ENCODE measurements around the gene ERBB4.
"Not testable (repeated sequence)": the region's sequence is repeated elsewhere in the genome, so short reads cannot be mapped to it uniquely, and the experiment has no call there.

Gene ERBB4

DNA sequence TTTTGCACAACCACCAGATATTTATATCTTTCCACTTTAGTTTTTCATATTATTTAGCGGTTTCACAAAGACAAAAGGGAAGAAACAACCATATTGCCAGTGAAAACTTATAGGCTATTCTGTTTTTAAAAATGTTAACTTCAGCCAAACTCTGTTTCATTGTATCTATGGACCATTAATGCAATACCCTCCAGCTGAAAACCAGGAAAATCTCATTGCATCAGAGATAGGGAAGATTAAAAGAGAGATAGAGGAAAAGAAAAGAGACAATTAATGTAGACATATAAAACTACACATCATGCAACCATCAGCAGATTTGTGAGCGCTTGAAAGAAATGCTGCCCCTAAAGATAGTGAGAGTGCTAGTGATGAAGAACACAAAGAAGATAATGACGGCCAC lies 970.2 kb downstream of the ERBB4 start:
- no peak overlapping the region for H3K4me3 Mint-ChIP-seq
- H3K36me3 Mint-ChIP-seq = no peaks in the 10 kb centered on the region
- DNase-seq (ENCODE audit: low spot score in 2 of 2) (no peak), ATAC-seq (no peak)
- peaks cover 15% of the 10 kb centered on the region for H3K9me3 Mint-ChIP-seq
- H3K27ac Mint-ChIP-seq = no peak overlapping the region
- H3K4me1 Mint-ChIP-seq = no peaks in the 10 kb centered on the region

DNA sequence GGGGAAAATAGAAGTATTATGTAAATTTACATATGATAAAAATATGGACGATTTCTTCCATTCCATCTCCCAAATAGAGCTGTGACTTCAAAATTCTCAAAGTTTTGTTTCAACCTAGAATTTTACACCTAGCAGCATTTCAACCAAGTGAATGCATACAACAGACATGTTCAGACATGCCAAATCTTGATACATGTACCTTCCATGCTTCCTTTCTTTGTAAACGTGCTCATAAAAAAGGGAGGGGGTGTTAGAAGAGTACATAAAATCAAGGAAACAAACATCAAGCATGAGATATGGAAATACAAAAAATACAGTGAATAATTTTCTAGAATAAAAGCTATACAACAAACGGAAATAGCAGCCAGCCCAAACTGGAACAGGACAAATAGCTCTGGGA lies 974.2 kb downstream of the ERBB4 start:
- Mint-ChIP-seq H3K36me3 (no peaks in the 10 kb centered on the region), H3K4me3 (no peak overlapping the region), H3K27ac (no peak overlapping the region), H3K4me1 (no peaks in the 10 kb centered on the region), H3K9me3 (peaks cover 20% of the 10 kb centered on the region)
- ATAC-seq (no peak), DNase-seq (ENCODE audit: low spot score in 2 of 2) (no peak)

DNA sequence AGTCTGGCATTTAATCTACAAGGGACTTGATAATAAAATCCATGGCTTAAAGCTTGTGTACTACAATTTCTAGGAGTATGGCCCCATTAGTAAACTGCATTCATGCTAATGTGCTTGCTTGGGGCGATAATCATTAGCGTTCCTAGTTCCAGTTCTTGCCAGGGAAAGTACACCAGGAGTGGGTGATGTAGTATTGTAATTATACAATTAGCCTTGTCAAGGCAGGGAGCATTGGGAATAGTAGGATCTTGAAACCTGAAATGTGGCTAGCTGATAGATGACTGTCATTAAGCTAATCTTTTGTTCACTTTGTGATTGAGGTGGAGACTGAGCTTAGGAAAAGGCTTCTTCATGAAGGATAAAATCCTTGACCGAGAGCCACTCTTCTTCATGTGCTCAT lies 993.0 kb downstream of the ERBB4 start:
- Mint-ChIP-seq H3K27ac (no peak overlapping the region), H3K36me3 (no peaks in the 10 kb centered on the region), H3K4me1 (no peaks in the 10 kb centered on the region), H3K4me3 (no peak overlapping the region), H3K9me3 (peaks cover 2% of the 10 kb centered on the region)
- no peak for DNase-seq (ENCODE audit: low spot score in 2 of 2)
- no peak for ATAC-seq

DNA sequence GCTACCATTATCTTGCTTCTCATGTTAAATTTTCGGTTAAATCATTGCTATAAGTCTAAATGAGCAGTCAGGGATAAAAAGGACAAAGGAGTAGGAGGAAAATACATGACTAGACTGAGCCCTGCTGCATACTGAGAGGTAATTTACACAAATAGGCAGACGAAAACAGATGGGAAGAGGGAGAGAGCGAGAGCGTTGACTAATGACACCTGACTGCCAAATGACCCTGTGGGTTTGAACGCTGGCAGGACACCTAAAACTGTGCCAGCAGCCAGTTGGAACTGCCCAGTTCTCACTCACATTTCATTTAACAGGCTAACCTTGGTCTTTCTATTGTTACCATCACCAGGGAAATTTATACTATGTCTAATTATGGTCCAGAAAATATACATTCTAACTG lies 1004.0 kb downstream of the ERBB4 start:
- Mint-ChIP-seq H3K36me3 (no peaks in the 10 kb centered on the region), H3K4me3 (no peak overlapping the region), H3K9me3 (peaks cover 2% of the 10 kb centered on the region), H3K4me1 (no peaks in the 10 kb centered on the region), H3K27ac (no peak overlapping the region)
- ATAC-seq = no peak
- no peak for DNase-seq (ENCODE audit: low spot score in 2 of 2)

DNA sequence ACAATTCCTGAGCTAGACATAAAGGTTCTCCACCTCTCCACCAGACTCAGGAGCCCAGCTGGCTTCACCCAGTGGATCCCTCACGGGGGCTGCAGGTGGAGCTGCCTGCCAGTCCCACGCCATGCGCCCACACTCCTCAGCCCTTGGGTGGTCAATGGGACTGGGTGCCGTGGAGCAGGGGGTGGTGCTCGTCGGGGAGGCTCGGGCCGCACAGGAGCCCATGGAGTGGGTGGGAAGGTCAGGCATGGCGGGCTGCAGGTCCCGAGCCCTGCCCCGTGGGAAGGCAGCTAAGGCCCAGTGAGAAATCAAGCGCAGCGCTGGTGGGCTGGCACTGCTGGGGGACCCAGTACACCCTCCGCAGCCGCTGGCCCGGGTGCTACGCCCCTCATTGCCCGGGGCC lies 1014.4 kb downstream of the ERBB4 start:
- DNase-seq (ENCODE audit: low spot score in 2 of 2); H3K36me3 Mint-ChIP-seq: not testable (repeated sequence)

DNA sequence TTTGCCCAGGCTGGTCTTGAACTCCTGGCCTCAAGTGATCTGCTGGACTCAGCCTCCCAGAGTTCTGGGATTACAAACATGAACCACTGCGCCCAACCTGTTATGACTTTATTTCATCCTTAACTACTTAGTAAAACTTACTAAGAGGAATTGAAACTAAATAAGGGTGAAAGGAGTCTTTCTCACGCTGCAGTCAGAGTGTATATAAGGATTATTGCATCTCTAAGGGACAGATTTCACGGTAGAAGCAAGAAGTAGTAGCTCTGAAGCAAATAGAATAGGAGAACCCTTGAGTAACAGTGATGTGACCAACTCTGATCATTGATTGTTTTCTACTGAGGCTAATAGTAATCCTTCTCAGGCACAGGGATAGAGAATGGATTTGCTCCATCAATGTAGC lies 1022.1 kb downstream of the ERBB4 start:
- H3K27ac Mint-ChIP-seq = no peak overlapping the region
- DNase-seq (ENCODE audit: low spot score in 2 of 2) = no peak
- no peak for ATAC-seq
- no peak overlapping the region for H3K4me3 Mint-ChIP-seq
- H3K4me1 Mint-ChIP-seq = no peaks in the 10 kb centered on the region
- no peaks in the 10 kb centered on the region for H3K36me3 Mint-ChIP-seq
- peaks cover 12% of the 10 kb centered on the region for H3K9me3 Mint-ChIP-seq

More for the DNA sequence above, 1014.4 kb downstream of the ERBB4 start:
- H3K27ac Mint-ChIP-seq, H3K4me1 Mint-ChIP-seq, ATAC-seq, H3K4me3 Mint-ChIP-seq: not testable (repeated sequence)
- peaks cover 22% of the 10 kb centered on the region for H3K9me3 Mint-ChIP-seq

DNA sequence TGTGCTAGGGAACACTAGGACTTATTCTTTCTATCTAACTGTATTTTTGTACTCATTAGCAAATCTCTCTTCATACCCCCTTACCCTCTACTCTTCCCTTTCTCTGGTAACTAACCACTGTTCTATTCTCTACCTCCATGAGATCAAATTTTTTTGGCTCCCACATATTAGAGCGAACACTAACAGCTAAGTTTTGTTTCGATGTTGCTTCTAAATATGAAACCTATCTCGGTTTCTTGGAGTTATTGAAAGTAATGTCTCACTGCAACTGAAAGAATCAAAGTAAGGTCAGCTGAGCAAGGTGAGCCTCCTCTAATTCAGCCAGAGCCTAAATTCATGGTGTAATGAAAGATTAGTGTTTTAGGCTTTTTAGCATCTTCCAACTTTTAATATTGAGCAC lies 1024.6 kb downstream of the ERBB4 start:
- no peak for ATAC-seq
- Mint-ChIP-seq H3K9me3 (peaks cover 8% of the 10 kb centered on the region), H3K4me3 (no peak overlapping the region)

DNA sequence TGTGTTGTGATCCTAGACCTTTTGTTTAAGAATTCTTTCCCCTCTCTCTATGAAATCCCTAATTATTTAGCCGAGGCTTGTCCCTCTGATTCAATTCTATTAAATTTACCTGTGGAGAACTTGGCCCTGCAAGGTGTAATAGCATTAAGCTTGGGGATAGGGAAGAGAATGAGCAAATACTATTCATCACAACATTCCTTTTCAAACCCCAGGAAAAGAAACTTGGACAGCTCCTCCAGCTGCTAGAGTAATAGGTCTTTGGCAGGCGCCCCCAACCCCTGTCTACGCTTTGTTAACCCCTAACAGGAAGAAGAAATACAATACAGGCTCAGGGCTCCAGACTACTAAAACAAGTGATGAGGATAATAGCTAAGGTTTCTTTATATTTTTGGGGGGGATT lies 1025.2 kb downstream of the ERBB4 start:
- ATAC-seq = no peak
- Mint-ChIP-seq H3K4me1 (no peaks in the 10 kb centered on the region), H3K4me3 (no peak overlapping the region), H3K9me3 (peaks cover 8% of the 10 kb centered on the region), H3K36me3 (no peaks in the 10 kb centered on the region), H3K27ac (no peak overlapping the region)
- DNase-seq (ENCODE audit: low spot score in 2 of 2) = no peak

More for the DNA sequence above, 1024.6 kb downstream of the ERBB4 start:
- DNase-seq (ENCODE audit: low spot score in 2 of 2) = no peak
- no peak overlapping the region for H3K27ac Mint-ChIP-seq
- H3K36me3 Mint-ChIP-seq = no peaks in the 10 kb centered on the region
- H3K4me1 Mint-ChIP-seq = no peaks in the 10 kb centered on the region

DNA sequence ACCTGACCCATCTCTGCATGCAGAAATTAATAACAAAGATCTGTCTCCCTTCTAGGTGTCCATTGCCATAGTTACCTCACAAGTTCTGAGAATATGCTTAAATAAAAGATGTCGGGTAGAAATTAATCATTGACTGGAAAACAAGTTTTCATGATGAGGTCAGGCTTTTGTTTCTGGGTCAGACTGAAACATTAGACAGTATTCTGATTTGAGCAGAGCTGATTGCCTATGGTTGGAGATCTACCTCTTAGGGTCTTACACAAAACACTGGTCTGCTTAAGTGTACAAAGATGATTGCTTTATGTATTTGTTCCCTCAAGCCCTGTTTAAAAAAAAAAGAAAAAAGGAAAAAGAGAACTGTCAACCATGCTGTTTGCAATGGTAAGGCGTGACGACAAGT lies 1025.8 kb downstream of the ERBB4 start:
- Mint-ChIP-seq H3K27ac (no peak overlapping the region), H3K4me1 (no peaks in the 10 kb centered on the region), H3K4me3 (no peak overlapping the region), H3K36me3 (no peaks in the 10 kb centered on the region), H3K9me3 (peaks cover 7% of the 10 kb centered on the region)
- DNase-seq (ENCODE audit: low spot score in 2 of 2) (no peak), ATAC-seq (no peak)

DNA sequence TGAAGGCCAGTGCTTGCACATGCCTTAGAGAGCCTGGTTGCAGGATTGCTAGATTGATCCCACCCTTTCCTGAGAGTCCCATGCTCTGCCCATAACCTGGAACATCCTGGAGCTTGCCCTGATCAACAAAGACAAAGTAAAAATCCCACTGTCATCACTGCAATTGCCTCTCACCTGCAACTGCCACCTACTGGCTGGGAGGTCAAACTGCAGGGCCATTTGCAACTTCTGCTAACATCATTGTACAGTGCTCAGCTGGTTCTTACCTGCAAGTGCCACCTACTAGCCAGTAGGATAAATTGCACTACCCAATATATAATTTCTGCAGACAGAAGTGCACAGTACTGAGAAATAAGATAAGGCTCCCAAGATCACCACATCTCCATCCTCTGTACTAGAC lies 1034.7 kb downstream of the ERBB4 start:
- H3K9me3 Mint-ChIP-seq = peaks cover 14% of the 10 kb centered on the region
- no peak for ATAC-seq
- no peaks in the 10 kb centered on the region for H3K36me3 Mint-ChIP-seq

DNA sequence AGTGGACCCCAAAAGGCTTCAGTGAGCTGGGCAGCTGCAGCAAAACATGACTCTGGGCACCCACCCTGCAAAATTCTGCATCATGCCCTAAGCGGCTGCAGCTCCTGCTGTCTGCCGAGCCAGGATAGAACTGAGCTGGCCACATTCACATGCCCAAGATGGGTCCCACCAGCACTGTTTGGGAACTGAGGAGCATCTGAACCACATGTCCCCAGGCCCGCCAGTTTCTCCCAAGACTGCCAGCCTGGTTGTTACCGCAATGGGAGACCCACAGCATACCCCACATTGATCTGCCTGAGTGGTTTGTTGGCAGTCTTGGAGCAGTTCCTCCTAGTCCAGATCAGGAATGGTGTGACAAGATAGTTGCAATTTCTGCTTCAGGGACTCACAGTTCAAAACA lies 1035.4 kb downstream of the ERBB4 start:
- no peak for ATAC-seq
- Mint-ChIP-seq H3K27ac (no peak overlapping the region), H3K4me3 (no peak overlapping the region), H3K36me3 (no peaks in the 10 kb centered on the region), H3K9me3 (peaks cover 14% of the 10 kb centered on the region), H3K4me1 (no peaks in the 10 kb centered on the region)
- DNase-seq (ENCODE audit: low spot score in 2 of 2) = no peak

More for the DNA sequence above, 1034.7 kb downstream of the ERBB4 start:
- Mint-ChIP-seq H3K27ac (no peak overlapping the region), H3K4me3 (no peak overlapping the region), H3K4me1 (no peaks in the 10 kb centered on the region)
- no peak for DNase-seq (ENCODE audit: low spot score in 2 of 2)

DNA sequence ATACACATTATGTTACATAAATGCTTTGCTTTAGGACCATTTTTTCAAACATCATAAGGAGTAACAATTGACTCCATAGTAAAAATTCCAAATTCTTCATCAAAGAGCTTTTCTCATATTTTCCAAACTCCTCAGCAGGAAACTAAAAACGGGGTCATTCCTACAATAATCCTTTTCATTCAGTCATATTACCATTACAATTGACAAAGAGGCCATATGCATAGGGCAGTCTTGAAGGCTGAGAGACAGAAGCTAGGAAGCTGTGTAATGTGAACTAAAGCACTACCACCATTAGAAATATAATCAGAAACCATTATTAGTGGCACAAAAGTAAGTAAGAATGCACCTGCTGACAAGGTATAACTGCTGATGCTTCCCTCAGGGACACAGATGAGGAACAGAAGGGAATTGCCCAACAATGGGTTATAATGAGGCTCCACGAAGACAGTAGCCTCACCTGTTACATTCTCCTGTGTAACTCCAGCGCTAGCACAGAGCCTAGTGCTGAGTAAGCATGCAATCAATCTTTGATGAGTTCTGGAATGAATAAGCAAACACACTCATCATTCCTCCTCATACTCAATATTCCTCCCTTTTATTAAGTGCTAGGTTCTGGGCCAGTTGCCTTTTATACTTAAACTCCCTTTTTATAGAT lies 1039.9 kb downstream of the ERBB4 start:
- Mint-ChIP-seq H3K9me3 (peaks cover 4% of the 10 kb centered on the region), H3K4me1 (no peaks in the 10 kb centered on the region), H3K4me3 (no peak overlapping the region), H3K36me3 (no peaks in the 10 kb centered on the region), H3K27ac (no peak overlapping the region)
- DNase-seq (ENCODE audit: low spot score in 2 of 2) (no peak), ATAC-seq (no peak)

DNA sequence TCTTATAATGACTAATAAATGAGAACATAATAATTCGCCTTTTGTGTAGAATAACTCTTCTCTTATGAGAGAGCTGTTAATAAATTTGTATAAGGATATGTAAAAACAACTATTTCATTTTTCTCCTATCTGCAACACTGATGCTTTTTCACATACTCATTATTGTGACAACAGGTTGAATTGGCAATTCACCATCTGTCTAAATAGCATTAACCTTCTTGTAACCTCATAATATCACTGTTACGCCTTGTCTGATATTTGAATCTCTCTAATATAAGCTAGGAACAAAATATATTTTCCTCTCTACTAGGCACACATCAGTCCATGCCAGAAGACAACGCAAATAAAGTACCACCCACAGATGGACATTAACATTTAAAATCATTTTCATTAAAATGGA lies 1043.3 kb downstream of the ERBB4 start:
- ATAC-seq = no peak
- DNase-seq (ENCODE audit: low spot score in 2 of 2) = no peak
- Mint-ChIP-seq H3K4me1 (no peaks in the 10 kb centered on the region), H3K27ac (no peak overlapping the region), H3K4me3 (no peak overlapping the region), H3K9me3 (no peaks in the 10 kb centered on the region), H3K36me3 (no peaks in the 10 kb centered on the region)

DNA sequence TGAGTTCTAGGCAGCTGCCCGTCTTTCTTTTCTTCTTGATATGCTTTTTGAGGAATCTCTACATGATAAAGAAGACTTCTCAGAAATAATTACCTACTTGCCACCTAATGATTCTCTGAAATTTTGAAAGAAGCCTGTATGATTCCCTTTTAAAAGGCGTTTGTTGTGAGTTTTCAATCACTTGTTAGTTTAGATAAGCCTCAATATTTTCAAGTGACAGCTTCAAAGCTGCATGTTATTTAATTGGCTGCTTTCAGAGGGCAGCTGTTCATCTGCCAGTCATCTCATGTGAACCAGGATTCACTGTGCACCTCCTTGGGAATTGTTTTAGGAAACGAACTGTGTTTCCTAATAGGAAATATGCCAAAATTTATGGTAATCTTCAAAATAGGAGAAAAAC lies 1044.1 kb downstream of the ERBB4 start:
- H3K4me1 Mint-ChIP-seq = no peaks in the 10 kb centered on the region
- H3K36me3 Mint-ChIP-seq = no peaks in the 10 kb centered on the region
- no peaks in the 10 kb centered on the region for H3K9me3 Mint-ChIP-seq
- H3K27ac Mint-ChIP-seq = no peak overlapping the region
- H3K4me3 Mint-ChIP-seq = no peak overlapping the region
- no peak for DNase-seq (ENCODE audit: low spot score in 2 of 2)
- ATAC-seq = no peak

DNA sequence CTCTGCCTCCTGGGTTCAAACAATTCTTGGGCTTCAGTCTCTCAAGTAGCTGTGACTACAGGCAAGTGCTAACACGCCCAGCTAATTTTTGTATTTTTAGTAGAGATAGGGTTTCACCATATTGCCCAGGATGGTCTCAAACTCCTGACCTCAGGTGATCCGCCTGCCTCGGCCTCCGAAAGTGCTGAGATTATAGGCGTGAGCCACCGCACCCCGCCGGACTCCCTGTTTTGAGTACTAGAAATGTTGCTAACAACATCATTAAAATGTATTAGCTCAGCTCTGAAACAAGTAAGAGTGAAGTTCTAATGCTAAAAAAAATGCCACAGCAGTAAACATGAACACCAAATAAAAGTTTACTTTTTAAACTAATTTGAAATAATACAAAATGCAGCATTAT lies 1044.5 kb downstream of the ERBB4 start:
- no peak for ATAC-seq
- H3K36me3 Mint-ChIP-seq = no peaks in the 10 kb centered on the region

DNA sequence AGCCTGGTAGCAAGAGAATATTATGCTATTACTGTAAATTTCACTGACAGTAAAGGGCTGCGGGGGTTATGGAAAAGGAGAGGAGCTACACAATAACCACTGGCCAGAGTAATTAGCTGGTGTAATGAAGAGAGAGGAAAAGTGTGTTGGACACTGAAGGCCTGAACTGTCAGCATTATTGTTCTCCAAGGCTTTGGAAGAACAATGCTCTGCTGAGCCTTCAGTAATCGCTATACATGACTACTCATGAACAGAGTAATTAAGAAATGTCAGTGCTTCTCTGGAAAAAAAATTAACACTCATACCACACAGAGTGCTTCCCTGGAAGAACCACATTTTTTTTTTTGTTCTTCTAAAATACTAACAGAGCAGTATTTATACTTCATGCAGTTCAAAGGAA lies 1050.9 kb downstream of the ERBB4 start:
- ATAC-seq (no peak), DNase-seq (ENCODE audit: low spot score in 2 of 2) (no peak)
- Mint-ChIP-seq H3K36me3 (no peaks in the 10 kb centered on the region), H3K4me3 (no peak overlapping the region), H3K9me3 (peaks cover 4% of the 10 kb centered on the region), H3K27ac (no peak overlapping the region), H3K4me1 (no peaks in the 10 kb centered on the region)

More for the DNA sequence above, 1044.5 kb downstream of the ERBB4 start:
- DNase-seq (ENCODE audit: low spot score in 2 of 2) = no peak
- Mint-ChIP-seq H3K4me3 (no peak overlapping the region), H3K4me1 (no peaks in the 10 kb centered on the region), H3K9me3 (no peaks in the 10 kb centered on the region), H3K27ac (no peak overlapping the region)
